Measurements from ENCODE around the gene IER5L.

DNA sequence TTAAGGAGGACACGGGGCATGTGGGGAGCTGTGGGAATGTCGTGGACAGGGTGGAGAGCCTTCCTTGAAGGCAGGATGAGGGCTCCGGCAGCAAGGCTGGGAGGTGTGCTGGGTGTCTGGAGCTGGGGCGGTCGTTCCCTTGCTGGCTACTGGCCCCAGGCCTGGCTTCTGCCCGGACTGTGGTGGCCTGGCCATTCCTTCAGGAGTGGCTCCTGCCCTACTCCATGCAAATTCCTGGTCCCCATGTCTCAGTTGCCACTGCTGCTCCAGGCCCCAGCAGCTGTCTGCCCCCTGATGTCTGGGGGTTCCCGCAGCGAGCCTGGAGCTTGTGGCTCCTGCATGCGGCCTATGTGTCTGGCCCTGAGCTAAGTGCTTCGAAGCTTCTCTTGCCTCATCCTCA, 21.9 kb downstream of the IER5L start:
- TF ChIP-seq EZH2phosphoT487 (IDR thresholded peaks at IDR 0.05; ENCODE audit: insufficient read depth, low read depth) (no peak), EZH2 (IDR thresholded peaks at IDR 0.05; ENCODE audit: insufficient read depth, poor library complexity, severe bottlenecking) (no peak)

Measured in GM23248 (cell line).